Esophagus squamous epithelium (tissue), 4 donors: ENCODE measurements around the gene GNPTAB.

Source experiments
- POLR2A ChIP-seq, 4 donors: fragments of 450-650 bp; IDR thresholded peaks; one replicate each; pipeline ENCODE4 v1.6.1; 2017; ENCODE audit warnings: antibody characterized with exemption in 4 of 4, mild to moderate bottlenecking in 4 of 4, moderate library complexity in 3 of 4
- TF ChIP-seq, protein P1 (sequence below), 6 experiments: fragments of 450-650 bp in 4 of 6; fragments of 200-600 bp in 2 of 6; sonication (generic) in 2 of 6; IDR thresholded peaks; one replicate each; pipeline ENCODE4 v1.5.1; 2016 to 2019; ENCODE audit warnings: antibody characterized with exemption in 6 of 6, mild to moderate bottlenecking in 4 of 6, moderate library complexity in 4 of 6

DNA sequence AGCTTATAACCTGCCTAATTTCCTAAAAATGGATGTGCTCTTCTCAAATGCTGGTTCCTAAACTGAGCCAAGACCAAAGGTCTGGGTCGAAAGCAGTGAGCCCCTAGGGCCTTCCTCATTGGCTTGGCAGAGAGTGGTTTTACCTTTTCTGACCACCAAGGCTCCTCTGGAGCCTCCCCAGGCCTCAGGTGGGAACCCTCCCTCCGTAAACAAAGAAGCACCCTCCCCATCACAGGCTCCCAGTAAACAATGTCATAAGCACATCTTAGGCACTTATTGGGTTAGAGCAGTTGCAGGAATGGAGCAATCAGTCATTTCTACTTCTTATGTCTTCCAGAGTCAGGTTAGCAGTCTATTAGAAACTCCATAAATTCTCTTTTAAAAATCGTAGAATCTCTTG lies 127.3 kb downstream of the GNPTAB start:
- TF ChIP-seq, protein P1, sequence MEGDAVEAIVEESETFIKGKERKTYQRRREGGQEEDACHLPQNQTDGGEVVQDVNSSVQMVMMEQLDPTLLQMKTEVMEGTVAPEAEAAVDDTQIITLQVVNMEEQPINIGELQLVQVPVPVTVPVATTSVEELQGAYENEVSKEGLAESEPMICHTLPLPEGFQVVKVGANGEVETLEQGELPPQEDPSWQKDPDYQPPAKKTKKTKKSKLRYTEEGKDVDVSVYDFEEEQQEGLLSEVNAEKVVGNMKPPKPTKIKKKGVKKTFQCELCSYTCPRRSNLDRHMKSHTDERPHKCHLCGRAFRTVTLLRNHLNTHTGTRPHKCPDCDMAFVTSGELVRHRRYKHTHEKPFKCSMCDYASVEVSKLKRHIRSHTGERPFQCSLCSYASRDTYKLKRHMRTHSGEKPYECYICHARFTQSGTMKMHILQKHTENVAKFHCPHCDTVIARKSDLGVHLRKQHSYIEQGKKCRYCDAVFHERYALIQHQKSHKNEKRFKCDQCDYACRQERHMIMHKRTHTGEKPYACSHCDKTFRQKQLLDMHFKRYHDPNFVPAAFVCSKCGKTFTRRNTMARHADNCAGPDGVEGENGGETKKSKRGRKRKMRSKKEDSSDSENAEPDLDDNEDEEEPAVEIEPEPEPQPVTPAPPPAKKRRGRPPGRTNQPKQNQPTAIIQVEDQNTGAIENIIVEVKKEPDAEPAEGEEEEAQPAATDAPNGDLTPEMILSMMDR (IDR thresholded peaks at IDR 0.05): no peak
- no peak for TF ChIP-seq POLR2A (IDR thresholded peaks at IDR 0.05)
